BJ (cell line): ENCODE results near the gene SCAF4. TPM values are rescaled to one million over a fixed set of nuclear protein-coding genes. Genes with fewer than 3 reads are reported as not detected.
A peak's percentile ranks its signal among the peaks of the same experiment; 100 is the strongest.

Experiments used
- CTCF ChIA-PET: fragments of 350-600 bp; formaldehyde crosslinking; extraction: SDS; loops from one replicate; lab custom pipeline; 2021; ENCODE audit warnings: antibody characterized with exemption, inconsistent platforms; lab: Yijun Ruan, JAX
- POLR2A ChIA-PET: fragments of 300-600 bp; sonication (Branson Sonifier 250); formaldehyde crosslinking; extraction: SDS; loops from one replicate; lab custom pipeline; 2021; ENCODE audit warnings: antibody characterized with exemption; lab: Charles Lee
- DNase-seq: peaks from one replicate; pipeline ENCODE4 v3.0.0-alpha.2; 2011; ENCODE audit warnings: low read depth
- H3K27me3 ChIP-seq: 2 replicates; pipeline ENCODE4 v1.6.0; 2011; ENCODE audit warnings: low read length; ENCODE audit not compliant: control insufficient read depth, insufficient read depth
- H3K36me3 ChIP-seq: 2 replicates; pipeline ENCODE4 v1.5.1; 2011; ENCODE audit warnings: low read length; ENCODE audit not compliant: control insufficient read depth, insufficient read depth
- H3K4me3 ChIP-seq: 2 replicates; pipeline ENCODE4 v1.5.1; 2011; ENCODE audit warnings: low read depth, mild to moderate bottlenecking, control low read depth, low read length
- CTCF ChIP-seq: IDR thresholded peaks from 2 replicates; pipeline ENCODE4 v1.5.1; 2011; ENCODE audit warnings: low read depth, mild to moderate bottlenecking, control low read depth, inconsistent platforms, low read length, moderate library complexity; ENCODE audit not compliant: insufficient read depth
- polyA minus RNA-seq: library from RNA; depleted of rRNA, polyadenylated mRNA; stranded (reverse); fragments of >200 nt; gene quantifications from 2 replicates; pipeline ENCODE4 v1.2.3, GENCODE V29; 2011; rRNA and poly(A)+ RNA removed
- polyA plus RNA-seq: library from polyadenylated mRNA; depleted of rRNA; stranded (reverse); fragments of >200 nt; gene quantifications from 2 replicates; pipeline ENCODE4 v1.2.3, GENCODE V29; 2011; rRNA removed

SCAF4 gene
- polyA plus RNA-seq (4.1 and 4.8 TPM in 2 replicates), polyA minus RNA-seq (7.5 and 11.1 TPM in 2 replicates)

GRCh38 chr21:31731857-31732596, at the start of gene SCAF4:
Gene SCAF4, minus strand, starts transcription at chr21:31732118. Its CDS starts 426 bp downstream, at chr21:31731692.
- Histone ChIP-seq H3K36me3 (no peaks in the 10 kb centered on the region), H3K27me3 (no peaks in the 10 kb centered on the region), H3K4me3 (peak within 1 kb of the TSS; percentile 72)
- CTCF ChIA-PET = no interaction called here
- TF ChIP-seq CTCF = no peak
- DNase-seq = peak; percentile 29
- POLR2A ChIA-PET = interaction anchor here (0.6 kb wide), 1 partner anchor 26 kb away, joined by 3 read pairs; no protein-coding TSS in a partner anchor

GRCh38 chr21:31780944-31781343, 49.0 kb upstream of the SCAF4 start:
- no peak for DNase-seq
- no peaks in the 10 kb centered on the region for H3K27me3 ChIP-seq
- H3K36me3 ChIP-seq = no peaks in the 10 kb centered on the region
- ChIA-PET CTCF (interaction anchor here (0.9 to 1.5 kb wide), 2 partner anchors 16 to 478 kb away, joined by 3 to 4 read pairs; no protein-coding TSS in a partner anchor), POLR2A (no interaction called here)
- no peak for TF ChIP-seq CTCF
- H3K4me3 ChIP-seq = no peak overlapping the region

- DNase-seq = no peak
- ChIA-PET POLR2A (no interaction called here), CTCF (no interaction called here)
- Histone ChIP-seq H3K4me3 (no peak overlapping the region), H3K36me3 (no peaks in the 10 kb centered on the region), H3K27me3 (no peaks in the 10 kb centered on the region)
- TF ChIP-seq CTCF = no peak
These were observed 46.6 kb upstream of the SCAF4 start for GRCh38 chr21:31778546-31778945.

GRCh38 chr21:31777857-31778256, 45.9 kb upstream of the SCAF4 start:
- no peaks in the 10 kb centered on the region for H3K36me3 ChIP-seq
- H3K27me3 ChIP-seq = no peaks in the 10 kb centered on the region
- no peak for TF ChIP-seq CTCF
- H3K4me3 ChIP-seq = no peak overlapping the region
- POLR2A ChIA-PET = no interaction called here
- DNase-seq = no peak
- CTCF ChIA-PET = interaction anchor here (0.6 kb wide), 1 partner anchor 10 kb away, joined by 3 read pairs; no protein-coding TSS in a partner anchor

- TF ChIP-seq CTCF = no peak
- POLR2A ChIA-PET = no interaction called here
- CTCF ChIA-PET = interaction anchor here (1.1 kb wide), 1 partner anchor 170 kb away, joined by 3 read pairs; no protein-coding TSS in a partner anchor
- Histone ChIP-seq H3K27me3 (no peaks in the 10 kb centered on the region), H3K4me3 (no peak overlapping the region), H3K36me3 (no peaks in the 10 kb centered on the region)
- no peak for DNase-seq
These were observed 42.1 kb upstream of the SCAF4 start for GRCh38 chr21:31774031-31774430.
